ENCODE data around the gene FGF23. TPM values are rescaled to one million over a fixed set of nuclear protein-coding genes. Genes with fewer than 3 reads are reported as not detected.

Gene FGF23
- total RNA-seq, 1 experiment from 2014 or later: not detected

DNA sequence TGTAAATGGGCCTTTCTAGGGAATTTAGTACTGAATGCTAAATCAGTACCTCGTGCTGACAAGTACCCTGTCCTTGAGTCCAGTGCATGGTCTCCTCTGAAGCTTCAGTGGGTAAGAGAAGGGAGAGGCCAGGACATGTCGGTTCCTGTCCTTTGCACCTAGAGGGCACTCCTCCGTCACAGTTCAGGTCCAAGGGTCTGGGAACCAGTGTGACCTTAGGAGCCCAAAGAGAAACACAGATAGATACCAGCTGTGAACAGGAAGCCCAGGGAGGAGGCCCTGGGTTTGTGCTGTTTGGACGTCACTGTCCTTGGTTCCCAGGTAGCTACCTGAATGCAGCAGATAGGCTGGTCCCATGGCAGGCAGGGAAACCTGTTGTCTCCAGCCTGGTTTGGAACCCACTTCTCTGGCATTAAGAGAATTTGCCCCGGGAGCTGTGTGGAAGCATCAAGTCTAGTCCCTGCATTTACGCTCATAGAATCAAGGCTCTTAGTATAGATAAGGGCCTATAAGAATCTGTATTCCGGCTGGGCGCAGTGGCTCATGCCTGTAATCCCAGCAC lies 3.9 kb upstream of the FGF23 start:
- no peaks in the 10 kb centered on the region for H3K9me2 ChIP-seq (ENCODE audit: insufficient read depth)
- H4K20me1 ChIP-seq (ENCODE audit: insufficient read depth): no peaks in the 10 kb centered on the region
- H3K79me2 ChIP-seq (ENCODE audit: insufficient read depth, low read length): no peaks in the 10 kb centered on the region
- H3K27me3 ChIP-seq (ENCODE audit: insufficient read depth, low read length): peaks cover 50% of the 10 kb centered on the region
- no peaks in the 10 kb centered on the region; a peak in 1 of 4 replicates for H3K4me1 ChIP-seq (ENCODE audit: control insufficient read depth in 1 of 2, insufficient read depth in 2 of 2, low read length in 2 of 2)
- no peak overlapping the region for H3K9ac ChIP-seq (ENCODE audit: low read length)
- no peak overlapping the region for H2AFZ ChIP-seq (ENCODE audit: low read depth, low read length, poor library complexity, severe bottlenecking)
- POLR2A ChIA-PET: no interaction called here
- H3K27ac ChIP-seq (ENCODE audit: low read depth, low read length): no peak overlapping the region
- peak; percentile 60; the same call in 1 of the 2 replicates for ATAC-seq
- CTCF ChIA-PET: no interaction called here
- H3K36me3 ChIP-seq (ENCODE audit: control insufficient read depth in 1 of 2, insufficient read depth in 2 of 2, low read length in 2 of 2): no peaks in the 10 kb centered on the region
- no peaks in the 10 kb centered on the region for H3K9me3 ChIP-seq (ENCODE audit: control insufficient read depth in 1 of 2, insufficient read depth in 1 of 2, low read depth in 1 of 2, low read length in 2 of 2)
- DNase-seq (ENCODE audit: low read depth, low spot score): no peak
- no peak overlapping the region for H3K4me2 ChIP-seq (ENCODE audit: low read length)
- no TSS peak for BruUV-seq (replicated peaks)
- RAD21 ChIA-PET (ENCODE audit: low non-redundant PET in 1 of 2, low total read pairs in 2 of 2, uncharacterized antibody in 2 of 2, unreplicated experiment in 2 of 2): no interaction called here
- H3K4me3 ChIP-seq (replicated peaks in 1 of 2; ENCODE audit: low read depth in 1 of 2, low read length in 2 of 2): no peak overlapping the region
- intact Hi-C loops (cut with micrococcal nuclease): no loop called here
- TF ChIP-seq EGR1 (IDR thresholded peaks at IDR 0.05; ENCODE audit: low read depth) (no peak), RAD21 (IDR thresholded peaks at IDR 0.05; ENCODE audit: low read depth) (peak; percentile 14; the same call in 1 of the 2 replicates)
- TF ChIP-seq, protein P1, sequence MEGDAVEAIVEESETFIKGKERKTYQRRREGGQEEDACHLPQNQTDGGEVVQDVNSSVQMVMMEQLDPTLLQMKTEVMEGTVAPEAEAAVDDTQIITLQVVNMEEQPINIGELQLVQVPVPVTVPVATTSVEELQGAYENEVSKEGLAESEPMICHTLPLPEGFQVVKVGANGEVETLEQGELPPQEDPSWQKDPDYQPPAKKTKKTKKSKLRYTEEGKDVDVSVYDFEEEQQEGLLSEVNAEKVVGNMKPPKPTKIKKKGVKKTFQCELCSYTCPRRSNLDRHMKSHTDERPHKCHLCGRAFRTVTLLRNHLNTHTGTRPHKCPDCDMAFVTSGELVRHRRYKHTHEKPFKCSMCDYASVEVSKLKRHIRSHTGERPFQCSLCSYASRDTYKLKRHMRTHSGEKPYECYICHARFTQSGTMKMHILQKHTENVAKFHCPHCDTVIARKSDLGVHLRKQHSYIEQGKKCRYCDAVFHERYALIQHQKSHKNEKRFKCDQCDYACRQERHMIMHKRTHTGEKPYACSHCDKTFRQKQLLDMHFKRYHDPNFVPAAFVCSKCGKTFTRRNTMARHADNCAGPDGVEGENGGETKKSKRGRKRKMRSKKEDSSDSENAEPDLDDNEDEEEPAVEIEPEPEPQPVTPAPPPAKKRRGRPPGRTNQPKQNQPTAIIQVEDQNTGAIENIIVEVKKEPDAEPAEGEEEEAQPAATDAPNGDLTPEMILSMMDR (IDR thresholded peaks at IDR 0.05 in 2 of 3, conservative IDR thresholded peaks at IDR 0.05 in 1 of 3; ENCODE audit: borderline replicate concordance in 1 of 3, insufficient read depth in 1 of 3, low read depth in 2 of 3, low read length in 2 of 3): peak in 1 of 3 experiments; percentile 17; a peak in 2 of 6 replicates

DNA sequence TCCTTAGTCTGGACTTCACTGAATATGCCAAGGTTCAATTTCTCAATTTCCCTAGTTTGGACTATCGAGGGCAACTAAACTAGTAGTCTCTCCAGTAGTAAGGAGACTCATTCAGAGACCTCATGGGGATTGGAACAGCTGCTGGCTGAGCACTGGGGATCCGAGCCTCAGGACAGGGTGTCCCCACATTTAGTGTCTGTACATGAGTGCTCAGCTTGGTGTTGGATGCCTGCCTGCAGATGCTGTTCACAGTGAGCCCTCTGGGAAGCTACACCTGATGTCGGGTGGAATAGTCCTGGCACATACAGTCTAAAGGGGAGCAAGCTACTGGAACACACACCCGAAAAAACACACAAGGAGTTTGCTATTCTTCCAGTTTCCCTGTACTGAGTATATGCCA lies 820 bp upstream of the FGF23 start:
- no peak for DNase-seq (ENCODE audit: low read depth, low spot score)
- Histone ChIP-seq H3K27ac (ENCODE audit: low read depth, low read length) (no peak overlapping the region), H3K9ac (ENCODE audit: low read length) (no peak overlapping the region), H3K36me3 (ENCODE audit: control insufficient read depth in 1 of 2, insufficient read depth in 2 of 2, low read length in 2 of 2) (no peaks in the 10 kb centered on the region), H3K4me3 (replicated peaks in 1 of 2; ENCODE audit: low read depth in 1 of 2, low read length in 2 of 2) (no peak overlapping the region), H3K79me2 (ENCODE audit: insufficient read depth, low read length) (no peaks in the 10 kb centered on the region), H3K9me3 (ENCODE audit: control insufficient read depth in 1 of 2, insufficient read depth in 1 of 2, low read depth in 1 of 2, low read length in 2 of 2) (no peaks in the 10 kb centered on the region), H4K20me1 (ENCODE audit: insufficient read depth) (no peaks in the 10 kb centered on the region), H2AFZ (ENCODE audit: low read depth, low read length, poor library complexity, severe bottlenecking) (no peak overlapping the region), H3K4me2 (ENCODE audit: low read length) (no peak overlapping the region), H3K4me1 (ENCODE audit: control insufficient read depth in 1 of 2, insufficient read depth in 2 of 2, low read length in 2 of 2) (no peaks in the 10 kb centered on the region; a peak in 1 of 4 replicates), H3K27me3 (ENCODE audit: insufficient read depth, low read length) (peaks cover 62% of the 10 kb centered on the region), H3K9me2 (ENCODE audit: insufficient read depth) (no peaks in the 10 kb centered on the region)
- no peak for ATAC-seq
- POLR2A ChIA-PET: no interaction called here
- BruUV-seq (replicated peaks): no TSS peak
- RAD21 ChIA-PET (ENCODE audit: low non-redundant PET in 1 of 2, low total read pairs in 2 of 2, uncharacterized antibody in 2 of 2, unreplicated experiment in 2 of 2): no interaction called here
- intact Hi-C loops (cut with micrococcal nuclease): no loop called here
- CTCF ChIA-PET: no interaction called here
- TF ChIP-seq ELF1 (IDR thresholded peaks at IDR 0.05; ENCODE audit: borderline replicate concordance, low read depth) (no peak), EZH2phosphoT487 (IDR thresholded peaks at IDR 0.05; ENCODE audit: borderline replicate concordance) (no peak), YY1 (IDR thresholded peaks at IDR 0.05; ENCODE audit: extremely low read depth, insufficient replicate concordance, low read depth, low read length) (no peak), FOSL1 (IDR thresholded peaks at IDR 0.05; ENCODE audit: low read depth) (no peak), ZFX (IDR thresholded peaks at IDR 0.05) (no peak), SP1 (IDR thresholded peaks at IDR 0.05; ENCODE audit: low read depth) (no peak), JUND (IDR thresholded peaks at IDR 0.05) (no peak), SRF (IDR thresholded peaks at IDR 0.05; ENCODE audit: low read depth) (no peak), POLR2A (IDR thresholded peaks at IDR 0.05; ENCODE audit: borderline replicate concordance, extremely low read depth, insufficient read depth, insufficient read length) (no peak), RAD21 (IDR thresholded peaks at IDR 0.05; ENCODE audit: low read depth) (no peak), EZH2 (IDR thresholded peaks at IDR 0.05) (no peak), TCF7L2 (IDR thresholded peaks at IDR 0.05; ENCODE audit: borderline replicate concordance, extremely low read depth, insufficient read depth, insufficient read length) (no peak), CBX3 (IDR thresholded peaks at IDR 0.05; ENCODE audit: low read depth) (no peak), EGR1 (IDR thresholded peaks at IDR 0.05; ENCODE audit: low read depth) (no peak)
- TF ChIP-seq, protein P2, sequence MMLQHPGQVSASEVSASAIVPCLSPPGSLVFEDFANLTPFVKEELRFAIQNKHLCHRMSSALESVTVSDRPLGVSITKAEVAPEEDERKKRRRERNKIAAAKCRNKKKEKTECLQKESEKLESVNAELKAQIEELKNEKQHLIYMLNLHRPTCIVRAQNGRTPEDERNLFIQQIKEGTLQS (IDR thresholded peaks at IDR 0.05): no peak
- TF ChIP-seq, protein P3, sequence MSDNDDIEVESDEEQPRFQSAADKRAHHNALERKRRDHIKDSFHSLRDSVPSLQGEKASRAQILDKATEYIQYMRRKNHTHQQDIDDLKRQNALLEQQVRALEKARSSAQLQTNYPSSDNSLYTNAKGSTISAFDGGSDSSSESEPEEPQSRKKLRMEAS (IDR thresholded peaks at IDR 0.05): no peak
- TF ChIP-seq, protein P4, sequence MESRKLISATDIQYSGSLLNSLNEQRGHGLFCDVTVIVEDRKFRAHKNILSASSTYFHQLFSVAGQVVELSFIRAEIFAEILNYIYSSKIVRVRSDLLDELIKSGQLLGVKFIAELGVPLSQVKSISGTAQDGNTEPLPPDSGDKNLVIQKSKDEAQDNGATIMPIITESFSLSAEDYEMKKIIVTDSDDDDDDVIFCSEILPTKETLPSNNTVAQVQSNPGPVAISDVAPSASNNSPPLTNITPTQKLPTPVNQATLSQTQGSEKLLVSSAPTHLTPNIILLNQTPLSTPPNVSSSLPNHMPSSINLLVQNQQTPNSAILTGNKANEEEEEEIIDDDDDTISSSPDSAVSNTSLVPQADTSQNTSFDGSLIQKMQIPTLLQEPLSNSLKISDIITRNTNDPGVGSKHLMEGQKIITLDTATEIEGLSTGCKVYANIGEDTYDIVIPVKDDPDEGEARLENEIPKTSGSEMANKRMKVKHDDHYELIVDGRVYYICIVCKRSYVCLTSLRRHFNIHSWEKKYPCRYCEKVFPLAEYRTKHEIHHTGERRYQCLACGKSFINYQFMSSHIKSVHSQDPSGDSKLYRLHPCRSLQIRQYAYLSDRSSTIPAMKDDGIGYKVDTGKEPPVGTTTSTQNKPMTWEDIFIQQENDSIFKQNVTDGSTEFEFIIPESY (IDR thresholded peaks at IDR 0.05; ENCODE audit: extremely low read depth, insufficient replicate concordance, low read length): no peak
